Measurements from ENCODE around the gene ENDOU.

Gene ENDOU

DNA sequence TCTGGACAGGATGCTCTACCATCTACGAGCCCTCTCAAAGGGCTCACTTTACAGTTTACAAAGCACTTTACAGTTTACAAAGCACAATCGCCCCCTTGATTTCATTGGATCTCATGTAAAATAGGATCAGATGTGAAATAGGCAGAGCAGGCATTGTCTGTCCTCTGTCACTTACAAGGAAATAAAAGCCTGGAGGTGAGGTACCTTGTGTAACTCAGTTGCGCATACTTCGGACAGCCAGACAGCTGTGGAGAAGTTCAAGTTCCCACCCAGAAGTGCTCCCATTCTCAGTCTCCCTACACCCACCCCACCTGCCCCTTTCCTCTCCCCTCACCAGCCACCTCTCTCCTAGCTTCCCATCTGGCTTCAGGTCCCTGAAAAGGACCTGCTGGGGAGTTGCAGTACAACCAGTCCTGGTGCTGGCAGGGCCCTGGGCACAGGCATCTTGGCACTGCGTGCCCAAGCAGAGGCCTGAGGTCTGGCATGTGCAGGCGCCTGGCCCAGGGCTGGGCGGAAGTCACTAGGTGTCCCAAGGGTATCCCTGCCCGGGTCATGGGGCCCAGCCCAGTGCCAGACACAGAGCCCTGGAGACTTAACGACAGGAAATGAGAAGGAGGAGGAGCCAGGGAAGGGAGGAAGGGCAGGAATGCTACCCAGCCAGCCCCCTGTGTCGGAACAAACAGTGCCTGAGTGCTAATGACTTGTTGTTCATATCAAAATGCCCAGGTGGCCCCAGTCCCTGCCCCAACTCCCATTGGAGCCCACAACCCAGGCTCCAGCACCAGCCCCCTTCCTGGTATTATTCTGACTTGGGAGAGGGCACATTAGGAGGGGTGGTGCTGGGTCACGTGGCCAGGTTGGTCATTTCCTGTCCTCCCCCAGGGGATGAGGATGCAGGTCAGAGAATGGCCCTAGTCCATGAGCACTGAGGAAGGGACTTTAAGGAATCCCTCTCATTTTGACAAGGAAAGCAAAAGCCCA lies 28.0 kb upstream of the ENDOU start:
- in situ Hi-C loops (cut with MboI; ENCODE audit: low sequenced_read_pairs, unreplicated experiment): no loop called here
- no peak for DNase-seq (ENCODE audit: low spot score)
- TF ChIP-seq CTCF (IDR thresholded peaks at IDR 0.05; ENCODE audit: borderline replicate concordance, control extremely low read depth, extremely low read depth, insufficient read depth, missing control alignments): no peak

DNA sequence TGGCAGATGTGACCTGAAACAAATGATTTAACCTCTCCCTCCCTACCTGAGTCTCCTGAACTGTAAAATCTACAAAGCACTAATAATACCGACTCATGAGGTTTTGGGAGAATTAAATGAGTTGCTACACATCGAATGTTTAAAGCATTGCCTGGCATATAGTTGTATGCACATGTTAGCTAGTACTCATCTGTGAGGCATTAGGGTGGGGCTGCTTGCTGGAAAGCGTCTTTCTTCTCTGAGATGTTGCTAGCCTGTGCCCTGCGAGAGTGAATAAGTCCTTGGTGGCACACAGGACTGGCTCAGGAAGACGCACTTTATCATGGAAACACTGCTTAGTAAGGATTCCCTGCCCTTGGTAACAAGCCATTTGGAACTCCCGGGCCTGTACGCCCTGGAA lies 27.3 kb upstream of the ENDOU start:
- in situ Hi-C loops (cut with MboI; ENCODE audit: low sequenced_read_pairs, unreplicated experiment): no loop called here
- no peak for DNase-seq (ENCODE audit: low spot score)
- TF ChIP-seq CTCF (IDR thresholded peaks at IDR 0.05; ENCODE audit: borderline replicate concordance, control extremely low read depth, extremely low read depth, insufficient read depth, missing control alignments): no peak

DNA sequence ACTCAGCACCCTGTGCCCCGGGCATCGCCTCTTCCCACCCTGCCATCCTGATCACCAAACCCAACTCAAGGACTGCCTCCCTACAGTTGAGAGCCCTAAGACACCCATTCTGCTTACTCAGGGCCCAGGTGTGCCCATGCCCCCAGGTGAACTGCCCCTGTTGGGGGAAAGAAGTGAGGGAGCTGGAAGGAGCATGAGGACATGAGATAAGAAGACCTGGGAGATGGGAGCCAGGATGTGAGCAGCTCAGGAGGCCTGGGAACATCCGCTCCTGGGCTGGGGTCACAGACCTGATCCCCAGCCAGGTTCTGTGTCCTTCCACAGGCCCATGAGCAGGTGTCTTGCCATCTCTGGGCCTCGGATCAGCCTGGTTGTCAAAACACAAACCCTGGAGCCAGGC lies 26.8 kb upstream of the ENDOU start:
- no peak for TF ChIP-seq CTCF (IDR thresholded peaks at IDR 0.05; ENCODE audit: borderline replicate concordance, control extremely low read depth, extremely low read depth, insufficient read depth, missing control alignments)
- in situ Hi-C loops (cut with MboI; ENCODE audit: low sequenced_read_pairs, unreplicated experiment): no loop called here
- DNase-seq (ENCODE audit: low spot score): no peak

DNA sequence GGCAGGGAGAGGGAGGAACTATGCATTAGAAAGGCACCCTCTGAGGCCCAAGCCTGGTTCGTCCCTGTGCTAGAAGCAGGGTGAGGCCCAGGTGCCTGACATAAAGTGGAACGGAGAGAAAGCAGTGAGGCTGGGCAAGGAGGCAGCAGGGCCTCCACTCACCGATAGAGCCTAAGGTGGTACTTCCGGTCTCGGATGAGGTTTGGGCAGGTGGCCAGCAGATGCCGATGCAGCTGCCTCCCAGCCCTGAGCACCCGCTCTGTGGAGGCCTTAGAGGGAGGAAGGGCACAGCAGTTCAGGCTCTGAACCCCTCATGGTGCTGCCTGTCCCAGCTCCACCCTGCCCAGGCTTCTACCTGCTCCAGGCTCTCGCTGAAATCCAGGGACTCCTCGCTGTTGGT lies 26.3 kb upstream of the ENDOU start:
- in situ Hi-C loops (cut with MboI; ENCODE audit: low sequenced_read_pairs, unreplicated experiment): no loop called here
- no peak for TF ChIP-seq CTCF (IDR thresholded peaks at IDR 0.05; ENCODE audit: borderline replicate concordance, control extremely low read depth, extremely low read depth, insufficient read depth, missing control alignments)
- DNase-seq (ENCODE audit: low spot score): no peak

- in situ Hi-C loops (cut with MboI; ENCODE audit: low sequenced_read_pairs, unreplicated experiment): no loop called here
- no peak for TF ChIP-seq CTCF (IDR thresholded peaks at IDR 0.05; ENCODE audit: borderline replicate concordance, control extremely low read depth, extremely low read depth, insufficient read depth, missing control alignments)
- no peak for DNase-seq (ENCODE audit: low spot score)
Observed at GRCh38 chr12:47750916-47751470, 25.7 kb upstream of the ENDOU start.

GRCh38 chr12:47750229-47750798 lies 25.0 kb upstream of the ENDOU start:
- TF ChIP-seq CTCF (IDR thresholded peaks at IDR 0.05; ENCODE audit: borderline replicate concordance, control extremely low read depth, extremely low read depth, insufficient read depth, missing control alignments): no peak
- in situ Hi-C loops (cut with MboI; ENCODE audit: low sequenced_read_pairs, unreplicated experiment): no loop called here
- no peak for DNase-seq (ENCODE audit: low spot score)

Measured in GM13976 (cell line).